Activated CD4-positive, alpha-beta memory T cell treated with anti-CD3 and anti-CD28 coated beads, Interleukin-2, amount 10 ng/mL, durations not matched to agents 7 days and 5 days (primary cell): Measurements from ENCODE around the gene FOXN3. TPM values are rescaled to one million over a fixed set of nuclear protein-coding genes. Genes with fewer than 3 reads are reported as not detected.

Experiments
- CTCF ChIA-PET: fragments of 350-600 bp; sonication (Branson Sonifier 250); formaldehyde crosslinking; loops from one replicate; lab custom pipeline; 2021; ENCODE audit warnings: antibody characterized with exemption, inconsistent platforms; lab: Charles Lee
- POLR2A ChIA-PET: fragments of 350-600 bp; sonication (Branson Sonifier 250); formaldehyde crosslinking; loops from one replicate; lab custom pipeline; 2021; ENCODE audit warnings: antibody characterized with exemption; lab: Charles Lee
- DNase-seq: peaks from one replicate; pipeline ENCODE4 v3.0.0-alpha.2; 2020
- H3K27ac Mint-ChIP-seq: one replicate; pipeline ENCODE4 v1.8.0; 2021; ENCODE audit warnings: mild to moderate bottlenecking, mixed read lengths
- H3K27me3 Mint-ChIP-seq: one replicate; pipeline ENCODE4 v1.8.0; 2021; ENCODE audit warnings: mixed read lengths
- H3K36me3 Mint-ChIP-seq: one replicate; pipeline ENCODE4 v1.8.0; 2021; ENCODE audit warnings: low read depth, mixed read lengths
- H3K4me1 Mint-ChIP-seq: one replicate; pipeline ENCODE4 v1.8.0; 2021; ENCODE audit warnings: mixed read lengths
- H3K4me3 Mint-ChIP-seq: one replicate; pipeline ENCODE4 v1.8.0; 2021; ENCODE audit warnings: mild to moderate bottlenecking, mixed read lengths
- H3K9me3 Mint-ChIP-seq: one replicate; pipeline ENCODE4 v1.8.0; 2021; ENCODE audit warnings: mixed read lengths
- total RNA-seq, 2 experiments: library from RNA; stranded (reverse); gene quantifications; one replicate each; pipeline ENCODE4 v1.2.3, GENCODE V29; 2021

FOXN3 gene
- total RNA-seq, 2 experiments from 2014 or later = 73.1 to 78.3 TPM

- ChIA-PET POLR2A (no interaction called here), CTCF (no interaction called here)
- Mint-ChIP-seq H3K9me3 (no peaks in the 10 kb centered on the region), H3K27ac (no peak overlapping the region), H3K4me3 (no peak overlapping the region), H3K27me3 (no peaks in the 10 kb centered on the region), H3K36me3 (peaks cover 4% of the 10 kb centered on the region), H3K4me1 (no peaks in the 10 kb centered on the region)
- no peak for DNase-seq
Measured at GRCh38 chr14:89186856-89187376, 230.1 kb downstream of the FOXN3 start.

- Mint-ChIP-seq H3K4me1 (no peaks in the 10 kb centered on the region), H3K9me3 (no peaks in the 10 kb centered on the region), H3K27me3 (no peaks in the 10 kb centered on the region), H3K4me3 (no peak overlapping the region), H3K27ac (no peak overlapping the region), H3K36me3 (peaks cover 4% of the 10 kb centered on the region)
- ChIA-PET CTCF (no interaction called here), POLR2A (no interaction called here)
- no peak for DNase-seq
Measured at GRCh38 chr14:89185919-89186855, 230.8 kb downstream of the FOXN3 start.

- DNase-seq = no peak
- Mint-ChIP-seq H3K27ac (no peak overlapping the region), H3K4me3 (no peak overlapping the region), H3K36me3 (peaks cover 4% of the 10 kb centered on the region), H3K27me3 (no peaks in the 10 kb centered on the region), H3K9me3 (no peaks in the 10 kb centered on the region), H3K4me1 (no peaks in the 10 kb centered on the region)
- POLR2A ChIA-PET = no interaction called here
- CTCF ChIA-PET = no interaction called here
Measured at GRCh38 chr14:89184952-89185351, 232.1 kb downstream of the FOXN3 start.

- no peak for DNase-seq
- CTCF ChIA-PET = no interaction called here
- Mint-ChIP-seq H3K4me1 (peaks cover 4% of the 10 kb centered on the region), H3K27me3 (no peaks in the 10 kb centered on the region), H3K4me3 (no peak overlapping the region), H3K27ac (no peak overlapping the region), H3K36me3 (no peaks in the 10 kb centered on the region), H3K9me3 (no peaks in the 10 kb centered on the region)
- POLR2A ChIA-PET = no interaction called here
Measured at GRCh38 chr14:89182326-89182725, 234.7 kb downstream of the FOXN3 start.

- H3K27ac Mint-ChIP-seq = no peak overlapping the region
- H3K4me3 Mint-ChIP-seq = no peak overlapping the region
- H3K36me3 Mint-ChIP-seq = no peaks in the 10 kb centered on the region
- H3K4me1 Mint-ChIP-seq = peaks cover 4% of the 10 kb centered on the region
- CTCF ChIA-PET = no interaction called here
- no peaks in the 10 kb centered on the region for H3K27me3 Mint-ChIP-seq
- DNase-seq = no peak
- no peaks in the 10 kb centered on the region for H3K9me3 Mint-ChIP-seq
- POLR2A ChIA-PET = no interaction called here
Measured at GRCh38 chr14:89180546-89180945, 236.5 kb downstream of the FOXN3 start.

GRCh38 chr14:89179891-89180404 lies 237.1 kb downstream of the FOXN3 start:
- H3K4me3 Mint-ChIP-seq = no peak overlapping the region
- POLR2A ChIA-PET = no interaction called here
- H3K4me1 Mint-ChIP-seq = peaks cover 4% of the 10 kb centered on the region
- DNase-seq = no peak
- no peaks in the 10 kb centered on the region for H3K9me3 Mint-ChIP-seq
- no peaks in the 10 kb centered on the region for H3K27me3 Mint-ChIP-seq
- H3K36me3 Mint-ChIP-seq = peaks cover 2% of the 10 kb centered on the region
- CTCF ChIA-PET = no interaction called here
- no peak overlapping the region for H3K27ac Mint-ChIP-seq

GRCh38 chr14:89178800-89179535 lies 238.1 kb downstream of the FOXN3 start:
- ChIA-PET POLR2A (interaction anchor here (2.3 kb wide), 1 partner anchor 542 kb away, joined by 5 read pairs; no protein-coding TSS in a partner anchor), CTCF (interaction anchor here (0.7 kb wide), 1 partner anchor 501 kb away, joined by 3 read pairs; no protein-coding TSS in a partner anchor)
- Mint-ChIP-seq H3K36me3 (peaks cover 5% of the 10 kb centered on the region), H3K4me1 (peaks cover 4% of the 10 kb centered on the region), H3K4me3 (no peak overlapping the region), H3K27ac (no peak overlapping the region), H3K9me3 (no peaks in the 10 kb centered on the region), H3K27me3 (no peaks in the 10 kb centered on the region)
- no peak for DNase-seq

- H3K27ac Mint-ChIP-seq = no peak overlapping the region
- H3K4me3 Mint-ChIP-seq = no peak overlapping the region
- H3K27me3 Mint-ChIP-seq = no peaks in the 10 kb centered on the region
- POLR2A ChIA-PET = interaction anchor here (0.7 to 2.3 kb wide), 2 partner anchors 237 to 543 kb away, joined by 3 to 5 read pairs; no protein-coding TSS in a partner anchor
- no peak for DNase-seq
- H3K4me1 Mint-ChIP-seq = peaks cover 4% of the 10 kb centered on the region
- CTCF ChIA-PET = interaction anchor here (0.6 to 2.1 kb wide), 10 partner anchors 116 to 588 kb away, joined by 3 to 8 read pairs (median 4); no protein-coding TSS in a partner anchor
- H3K9me3 Mint-ChIP-seq = no peaks in the 10 kb centered on the region
- peaks cover 5% of the 10 kb centered on the region for H3K36me3 Mint-ChIP-seq
Measured at GRCh38 chr14:89178376-89178775, 238.7 kb downstream of the FOXN3 start.

- ChIA-PET CTCF (interaction anchor here (0.7 to 2.6 kb wide), 6 partner anchors 10 to 545 kb away, joined by 3 to 11 read pairs (median 4); no protein-coding TSS in a partner anchor), POLR2A (interaction anchor here (1.4 to 2.3 kb wide), 2 partner anchors 242 to 545 kb away, joined by 4 to 5 read pairs; no protein-coding TSS in a partner anchor)
- H3K9me3 Mint-ChIP-seq = no peaks in the 10 kb centered on the region
- peaks cover 4% of the 10 kb centered on the region for H3K4me1 Mint-ChIP-seq
- no peak overlapping the region for H3K27ac Mint-ChIP-seq
- DNase-seq = no peak
- peaks cover 10% of the 10 kb centered on the region for H3K36me3 Mint-ChIP-seq
- H3K27me3 Mint-ChIP-seq = no peaks in the 10 kb centered on the region
- no peak overlapping the region for H3K4me3 Mint-ChIP-seq
Measured at GRCh38 chr14:89175881-89176799, 240.9 kb downstream of the FOXN3 start.

GRCh38 chr14:89171628-89172027 lies 245.4 kb downstream of the FOXN3 start:
- H3K27me3 Mint-ChIP-seq = no peaks in the 10 kb centered on the region
- CTCF ChIA-PET = no interaction called here
- no peaks in the 10 kb centered on the region for H3K9me3 Mint-ChIP-seq
- no peaks in the 10 kb centered on the region for H3K4me1 Mint-ChIP-seq
- no peak overlapping the region for H3K27ac Mint-ChIP-seq
- no peak overlapping the region for H3K4me3 Mint-ChIP-seq
- H3K36me3 Mint-ChIP-seq = peaks cover 22% of the 10 kb centered on the region
- no peak for DNase-seq
- POLR2A ChIA-PET = no interaction called here

- DNase-seq = no peak
- Mint-ChIP-seq H3K36me3 (peaks cover 22% of the 10 kb centered on the region), H3K4me3 (no peak overlapping the region), H3K9me3 (no peaks in the 10 kb centered on the region), H3K27ac (no peak overlapping the region), H3K27me3 (no peaks in the 10 kb centered on the region), H3K4me1 (no peaks in the 10 kb centered on the region)
- ChIA-PET CTCF (no interaction called here), POLR2A (no interaction called here)
Measured at GRCh38 chr14:89171168-89171567, 245.9 kb downstream of the FOXN3 start.

GRCh38 chr14:89167705-89168104 lies 249.3 kb downstream of the FOXN3 start:
- H3K4me1 Mint-ChIP-seq = peaks cover 7% of the 10 kb centered on the region

More at GRCh38 chr14:89167705-89168104, 249.3 kb downstream of the FOXN3 start:
- no peak for DNase-seq
- POLR2A ChIA-PET = no interaction called here
- CTCF ChIA-PET = no interaction called here
- Mint-ChIP-seq H3K9me3 (no peaks in the 10 kb centered on the region), H3K27me3 (no peaks in the 10 kb centered on the region), H3K36me3 (peaks cover 13% of the 10 kb centered on the region), H3K27ac (no peak overlapping the region), H3K4me3 (no peak overlapping the region)
